Effector memory CD8-positive, alpha-beta T cell (primary cell): ENCODE data around the gene NCOR2.

Experiments
- ATAC-seq: fragments of 150-1000 bp; cut with Tn5 transposase; replicated peaks from 2 replicates; pipeline ENCODE4 v1.10.0; 2021; ENCODE audit warnings: mild to moderate bottlenecking, moderate library complexity
- DNase-seq, 3 experiments: peaks; one replicate each; pipeline ENCODE4 v3.0.0; 2021
- H3K27ac Mint-ChIP-seq, 2 donors: one replicate each; pipeline ENCODE4 v1.8.0; 2022; ENCODE audit warnings: mild to moderate bottlenecking in 2 of 2, mixed read lengths in 2 of 2, moderate library complexity in 2 of 2
- H3K27me3 Mint-ChIP-seq, 2 donors: one replicate each; pipeline ENCODE4 v1.8.0; 2022; ENCODE audit warnings: mixed read lengths in 2 of 2
- H3K36me3 Mint-ChIP-seq: one replicate; pipeline ENCODE4 v1.8.0; 2022; ENCODE audit warnings: mild to moderate bottlenecking, moderate library complexity, mixed read lengths; ENCODE audit not compliant: insufficient read depth
- H3K4me1 Mint-ChIP-seq, 2 donors: one replicate each; pipeline ENCODE4 v1.8.0; 2022; ENCODE audit warnings: low read depth in 2 of 2, mixed read lengths in 2 of 2
- H3K4me3 Mint-ChIP-seq, 2 donors: one replicate each; pipeline ENCODE4 v1.8.0; 2022; ENCODE audit warnings: mild to moderate bottlenecking in 2 of 2, mixed read lengths in 2 of 2, moderate library complexity in 2 of 2
- H3K9me3 Mint-ChIP-seq, 2 donors: one replicate each; pipeline ENCODE4 v1.8.0; 2022; ENCODE audit warnings: mixed read lengths in 2 of 2

NCOR2 gene

DNA sequence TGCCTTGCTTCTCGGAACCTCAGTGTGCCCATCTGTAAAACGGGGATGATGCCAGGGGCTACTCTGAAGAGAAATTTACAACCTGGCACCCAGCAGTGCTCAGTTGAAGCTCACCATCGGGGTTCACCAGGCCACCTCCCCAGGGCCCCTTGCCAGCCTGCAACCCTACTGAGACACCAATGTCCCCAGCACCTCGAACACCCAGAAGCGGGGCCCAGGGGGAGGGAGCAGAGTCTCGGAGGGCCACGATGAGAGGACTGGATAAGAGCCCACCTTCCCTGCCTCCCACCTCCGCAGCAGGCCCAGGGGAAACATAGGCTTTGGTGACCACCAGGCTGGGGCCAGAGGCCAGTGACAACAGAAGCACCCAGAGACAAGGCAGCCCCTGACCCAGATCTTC, 22.4 kb downstream of the NCOR2 start:
- Mint-ChIP-seq H3K27me3 (no peaks in the 10 kb centered on the region), H3K9me3 (no peaks in the 10 kb centered on the region), H3K4me1 (peaks cover 32 to 36% of the 10 kb centered on the region in 2 donors), H3K4me3 (peak overlapping the region; percentile 53 to 60), H3K27ac (peak overlapping the region; percentile 68 to 86), H3K36me3 (peaks cover 7% of the 10 kb centered on the region)
- DNase-seq: no peak
- ATAC-seq: no peak

DNA sequence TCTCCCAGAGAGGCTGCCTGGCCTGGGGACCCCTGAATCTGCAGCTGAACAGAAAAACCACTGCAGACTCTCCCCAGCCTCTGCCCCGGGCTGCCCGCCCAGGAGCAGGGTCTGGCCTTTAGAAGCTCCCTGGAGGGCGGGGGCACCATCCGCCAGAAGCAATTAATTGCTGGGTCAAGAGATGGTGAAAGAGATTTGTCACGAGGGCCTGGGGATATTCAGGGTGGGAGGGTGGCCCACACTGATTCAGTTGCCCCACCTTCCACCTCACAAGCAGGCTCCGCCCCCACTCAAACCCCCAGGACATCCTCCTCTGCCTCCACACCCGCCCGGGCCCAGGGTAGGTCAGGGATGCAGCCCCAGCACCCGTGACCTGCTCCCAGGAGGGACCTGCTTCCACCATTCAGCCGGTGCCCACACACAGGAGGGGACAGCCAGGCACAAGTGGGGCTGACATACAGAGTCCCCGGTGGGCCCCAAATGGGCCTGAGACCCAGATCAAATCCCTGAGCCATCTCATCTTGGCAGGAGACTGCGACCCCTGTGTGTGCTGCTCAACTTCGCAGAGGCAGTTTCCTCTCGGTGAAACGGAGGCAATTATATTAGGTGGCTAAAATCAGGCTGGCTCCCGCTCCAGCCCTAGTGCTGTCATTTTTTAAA, 23.0 kb downstream of the NCOR2 start:
- H3K4me1 Mint-ChIP-seq: peaks cover 33 to 40% of the 10 kb centered on the region in 2 donors
- no peaks in the 10 kb centered on the region for H3K9me3 Mint-ChIP-seq
- DNase-seq (no peak), ATAC-seq (no peak)
- no peaks in the 10 kb centered on the region for H3K27me3 Mint-ChIP-seq
- peak overlapping the region; percentile 52 to 86 for H3K27ac Mint-ChIP-seq
- peak overlapping the region; percentile 23 to 53 for H3K4me3 Mint-ChIP-seq
- H3K36me3 Mint-ChIP-seq: peaks cover 7% of the 10 kb centered on the region

DNA sequence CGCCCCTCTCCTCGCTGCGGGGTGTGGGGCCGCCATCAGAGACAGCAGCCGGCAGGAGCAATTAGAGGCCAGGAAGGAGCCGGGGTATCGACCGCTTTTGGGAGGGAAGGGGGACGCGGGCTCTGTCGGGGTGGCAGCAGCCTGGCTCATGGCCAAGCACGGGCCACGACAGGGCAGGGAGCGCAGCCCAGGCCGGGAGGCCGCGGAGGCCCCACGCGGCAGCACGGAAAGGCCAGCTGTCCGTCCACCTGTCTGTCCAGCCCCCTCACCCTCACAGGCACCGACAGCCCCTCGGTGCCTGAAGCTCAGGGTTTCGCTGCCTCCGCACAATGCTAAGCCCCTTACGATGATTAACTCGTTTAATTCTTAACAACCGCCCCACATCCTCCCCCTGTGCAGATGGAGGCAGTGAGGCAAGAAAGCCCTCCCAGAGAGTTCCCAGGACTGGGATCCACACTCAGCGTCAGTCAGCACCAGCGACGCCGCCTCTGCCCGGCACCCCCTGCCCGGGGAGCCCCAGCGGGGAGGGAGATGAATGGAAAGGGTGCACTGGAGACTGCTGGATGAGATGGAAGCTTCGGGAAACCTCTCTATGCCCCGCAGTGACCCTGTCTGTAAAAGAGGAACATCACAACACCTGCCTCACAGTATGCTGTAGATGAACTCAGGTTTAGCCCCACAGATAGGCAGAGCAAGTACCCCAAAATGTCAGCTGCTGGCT, 23.7 kb downstream of the NCOR2 start:
- ATAC-seq (no peak), DNase-seq (no peak)
- H3K27me3 Mint-ChIP-seq: no peaks in the 10 kb centered on the region
- H3K27ac Mint-ChIP-seq: peak overlapping the region; percentile 86 to 87
- H3K4me1 Mint-ChIP-seq: peaks cover 34 to 42% of the 10 kb centered on the region in 2 donors
- H3K9me3 Mint-ChIP-seq: no peaks in the 10 kb centered on the region
- peaks cover 2% of the 10 kb centered on the region for H3K36me3 Mint-ChIP-seq
- H3K4me3 Mint-ChIP-seq: peak overlapping the region in 1 of 2 donors; percentile 49

DNA sequence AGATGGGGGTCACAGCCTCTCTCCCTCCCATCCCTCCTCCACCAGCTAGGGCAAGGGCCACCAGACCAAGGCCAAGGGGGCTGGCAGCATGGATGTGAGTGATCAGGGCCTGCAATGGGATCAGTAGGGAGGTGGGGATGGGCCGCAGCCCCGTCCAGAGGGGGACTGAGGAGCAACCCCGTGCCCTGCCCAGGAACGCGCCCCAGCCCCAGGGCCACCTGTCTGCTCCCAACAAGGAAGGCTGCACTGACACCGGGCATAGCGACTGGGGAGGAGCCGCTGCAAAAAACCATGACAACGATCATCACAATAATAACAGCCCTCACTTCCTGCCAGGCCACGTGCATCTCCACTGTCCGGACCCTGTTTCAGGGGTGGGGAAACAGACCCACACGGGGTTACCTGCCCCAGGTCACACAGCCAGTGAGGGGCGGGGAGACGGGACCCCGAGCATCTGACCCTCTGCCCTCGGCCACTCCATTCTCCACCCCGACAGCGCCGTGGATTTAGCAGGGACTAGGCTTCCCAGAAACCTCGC, 24.3 kb downstream of the NCOR2 start:
- H3K27ac Mint-ChIP-seq: peak overlapping the region; percentile 15 to 87
- H3K36me3 Mint-ChIP-seq: peaks cover 3% of the 10 kb centered on the region
- peak overlapping the region in 1 of 2 donors; percentile 49 for H3K4me3 Mint-ChIP-seq
- no peaks in the 10 kb centered on the region for H3K9me3 Mint-ChIP-seq
- peaks cover 40 to 45% of the 10 kb centered on the region in 2 donors for H3K4me1 Mint-ChIP-seq
- ATAC-seq (peak; percentile 61), DNase-seq (peak; percentile 10 to 19 (median 13))
- no peaks in the 10 kb centered on the region for H3K27me3 Mint-ChIP-seq

DNA sequence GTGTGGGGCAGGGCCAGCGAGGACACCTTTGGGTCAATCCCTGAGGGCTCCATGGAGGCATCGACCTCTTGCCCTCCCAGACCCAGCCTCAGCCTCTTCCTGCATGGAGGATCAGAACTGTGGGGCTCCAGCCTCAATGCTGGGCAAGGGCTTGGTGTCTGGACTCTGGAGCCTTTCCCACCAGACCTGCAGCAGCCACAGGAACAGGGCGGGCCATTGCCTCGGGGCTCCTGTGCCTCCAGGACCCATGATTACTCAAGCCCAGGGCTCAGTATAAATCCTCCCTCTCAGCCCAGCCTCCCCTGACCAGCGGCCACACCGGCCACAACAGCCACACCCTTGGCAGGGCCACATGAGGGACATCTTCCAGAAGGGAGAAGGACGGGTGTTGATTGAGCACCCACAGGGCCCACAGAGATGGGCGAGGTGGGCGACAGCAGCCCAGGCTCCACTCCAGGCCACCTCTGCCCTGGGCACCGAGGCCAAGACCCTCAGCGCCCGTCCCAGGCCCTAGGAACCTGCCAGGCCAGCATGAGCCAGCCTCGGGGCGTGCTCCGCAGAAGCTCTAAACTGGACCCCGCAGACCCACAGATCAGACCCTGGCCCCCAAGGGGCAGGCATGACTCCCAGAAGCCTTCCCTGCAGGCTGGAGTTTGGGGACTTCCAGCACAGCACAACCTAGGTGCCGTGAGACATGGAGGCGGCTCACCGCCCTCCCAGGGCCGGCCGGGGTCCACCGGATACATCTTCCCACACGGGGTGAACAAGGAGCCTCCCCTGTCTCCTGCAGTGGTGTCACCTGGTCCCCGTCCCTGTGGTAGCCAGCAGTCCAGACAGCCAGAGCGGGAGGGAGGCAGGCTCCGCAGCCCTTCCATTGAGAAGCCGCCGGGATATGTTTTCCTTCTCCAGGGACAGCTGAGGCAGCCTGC, 25.1 kb downstream of the NCOR2 start:
- DNase-seq: no peak
- Mint-ChIP-seq H3K27ac (no peak overlapping the region), H3K4me1 (peaks cover 41 to 44% of the 10 kb centered on the region in 2 donors), H3K4me3 (no peak overlapping the region), H3K36me3 (peaks cover 3% of the 10 kb centered on the region), H3K9me3 (no peaks in the 10 kb centered on the region), H3K27me3 (no peaks in the 10 kb centered on the region)
- no peak for ATAC-seq

DNA sequence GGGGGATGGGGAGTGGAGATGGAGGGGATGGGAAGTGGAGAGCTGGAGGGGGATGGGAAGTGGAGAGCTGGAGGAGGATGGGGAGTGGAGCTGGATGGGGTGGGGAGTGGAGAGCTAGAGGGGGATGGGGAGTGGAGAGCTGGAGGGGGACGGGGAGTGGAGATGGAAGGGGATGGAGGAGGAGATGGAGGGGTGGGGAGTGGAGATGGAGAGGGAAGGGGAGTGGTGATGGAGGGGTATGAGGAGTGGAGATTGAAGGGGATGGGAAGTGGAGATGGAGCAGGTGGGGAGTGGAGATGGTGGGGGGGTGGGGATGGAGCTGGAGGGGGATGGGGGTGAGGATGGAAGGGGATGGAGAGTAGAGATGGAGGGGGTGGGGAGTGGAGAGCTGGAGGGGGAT, 26.1 kb downstream of the NCOR2 start:
- no peak for ATAC-seq
- no peak overlapping the region for H3K4me3 Mint-ChIP-seq
- no peaks in the 10 kb centered on the region for H3K27me3 Mint-ChIP-seq
- H3K9me3 Mint-ChIP-seq: no peaks in the 10 kb centered on the region
- H3K27ac Mint-ChIP-seq: no peak overlapping the region
- DNase-seq: no peak
- H3K36me3 Mint-ChIP-seq: peaks cover 3% of the 10 kb centered on the region
- peaks cover 36 to 37% of the 10 kb centered on the region in 2 donors for H3K4me1 Mint-ChIP-seq

DNA sequence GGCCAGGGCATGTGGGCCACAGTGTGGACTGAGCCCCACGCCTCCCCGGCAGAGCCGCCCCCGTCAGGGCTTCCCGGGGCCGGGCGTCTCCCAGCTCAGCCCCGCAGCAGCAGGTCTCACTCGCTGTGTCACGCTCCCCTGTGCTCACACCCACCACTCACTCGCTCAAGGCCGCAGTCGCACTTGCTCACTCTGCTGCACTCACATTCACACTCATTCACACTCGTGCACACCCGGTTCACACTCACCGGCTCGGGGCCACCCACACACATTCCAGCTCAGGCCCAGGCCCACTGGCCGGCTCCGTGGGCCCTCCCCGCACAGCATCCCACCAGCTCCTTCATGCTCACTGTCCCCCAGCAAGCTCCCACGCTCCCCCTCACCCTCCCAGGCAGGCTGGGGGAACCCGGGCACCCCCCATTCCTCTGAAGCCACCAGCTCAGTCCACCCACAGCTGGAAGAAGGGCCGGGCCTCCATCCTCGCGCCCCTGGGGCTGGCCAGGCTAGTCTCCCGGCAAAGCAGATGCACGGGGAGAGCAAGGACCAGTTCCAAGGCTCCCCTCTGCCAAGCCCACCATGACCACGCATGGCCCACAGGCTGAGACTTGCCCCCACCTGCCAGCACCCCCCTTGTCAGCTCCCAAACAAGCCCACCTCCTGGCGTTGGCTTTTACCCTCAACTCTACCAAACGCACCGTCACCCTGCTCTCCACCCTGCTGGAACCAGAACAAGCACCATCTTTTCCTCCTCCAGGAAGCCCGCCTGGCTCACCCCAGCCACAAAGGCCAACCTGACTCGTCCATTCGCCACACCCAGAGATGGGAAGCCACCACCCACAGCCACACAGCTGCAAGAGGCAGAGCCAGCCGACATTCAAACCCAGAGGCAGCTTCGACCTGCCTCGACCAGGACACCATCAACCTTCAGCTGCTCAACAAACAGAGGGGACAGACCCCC, 28.0 kb downstream of the NCOR2 start:
- H3K4me1 Mint-ChIP-seq: peaks cover 27 to 28% of the 10 kb centered on the region in 2 donors
- ATAC-seq (no peak), DNase-seq (no peak)
- no peaks in the 10 kb centered on the region for H3K9me3 Mint-ChIP-seq
- peak overlapping the region; percentile 18 to 43 for H3K4me3 Mint-ChIP-seq
- H3K36me3 Mint-ChIP-seq: peaks cover 3% of the 10 kb centered on the region
- H3K27me3 Mint-ChIP-seq: no peaks in the 10 kb centered on the region
- peak overlapping the region; percentile 83 to 88 for H3K27ac Mint-ChIP-seq

DNA sequence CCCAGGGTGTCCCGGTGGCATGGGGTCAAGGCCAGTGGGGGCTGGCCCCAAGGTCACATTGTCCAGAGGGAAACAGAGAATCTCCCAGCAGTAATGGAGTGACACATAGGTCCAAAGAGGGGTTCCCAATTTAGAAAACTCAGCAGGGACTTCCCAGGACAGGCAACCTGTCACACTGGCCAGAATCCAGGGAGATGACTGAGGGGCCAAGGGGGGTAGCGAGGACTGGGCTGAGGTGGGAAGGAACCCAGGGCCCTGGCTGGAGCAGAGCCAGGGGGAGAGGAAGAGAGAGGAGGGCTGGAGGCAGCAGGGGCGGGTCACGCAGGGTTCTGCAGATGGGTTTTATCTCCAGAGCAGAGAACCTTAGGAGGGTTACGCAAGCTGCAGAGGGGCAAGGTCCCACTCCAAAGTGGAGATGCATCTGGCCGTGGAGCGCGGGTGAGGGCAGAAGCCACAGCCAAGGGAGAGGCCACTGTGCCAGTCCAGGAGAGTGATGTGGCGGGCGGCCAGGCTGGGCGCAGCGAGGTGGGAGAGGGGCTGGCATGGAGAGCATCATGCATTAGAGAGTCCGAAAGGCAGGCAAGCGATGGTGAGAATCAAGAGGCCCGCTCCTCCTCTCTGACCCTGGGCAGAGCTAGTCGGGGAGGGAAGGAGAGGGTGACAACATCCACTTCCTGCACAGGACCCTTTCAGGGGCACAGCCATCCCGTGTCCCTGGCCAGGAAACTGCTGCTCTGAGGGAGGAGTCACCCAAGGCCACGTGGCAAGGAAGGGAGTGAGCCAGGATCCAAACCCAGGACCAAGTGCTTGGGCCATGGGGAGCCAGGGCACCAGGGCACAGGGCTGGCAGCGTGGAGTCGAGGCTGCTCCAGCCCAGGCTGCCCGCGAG, 29.0 kb downstream of the NCOR2 start:
- Mint-ChIP-seq H3K36me3 (peaks cover 3% of the 10 kb centered on the region), H3K27me3 (no peaks in the 10 kb centered on the region), H3K4me1 (peaks cover 26 to 27% of the 10 kb centered on the region in 2 donors), H3K4me3 (no peak overlapping the region), H3K9me3 (no peaks in the 10 kb centered on the region), H3K27ac (peak overlapping the region; percentile 81 to 83)
- DNase-seq (no peak), ATAC-seq (no peak)

DNA sequence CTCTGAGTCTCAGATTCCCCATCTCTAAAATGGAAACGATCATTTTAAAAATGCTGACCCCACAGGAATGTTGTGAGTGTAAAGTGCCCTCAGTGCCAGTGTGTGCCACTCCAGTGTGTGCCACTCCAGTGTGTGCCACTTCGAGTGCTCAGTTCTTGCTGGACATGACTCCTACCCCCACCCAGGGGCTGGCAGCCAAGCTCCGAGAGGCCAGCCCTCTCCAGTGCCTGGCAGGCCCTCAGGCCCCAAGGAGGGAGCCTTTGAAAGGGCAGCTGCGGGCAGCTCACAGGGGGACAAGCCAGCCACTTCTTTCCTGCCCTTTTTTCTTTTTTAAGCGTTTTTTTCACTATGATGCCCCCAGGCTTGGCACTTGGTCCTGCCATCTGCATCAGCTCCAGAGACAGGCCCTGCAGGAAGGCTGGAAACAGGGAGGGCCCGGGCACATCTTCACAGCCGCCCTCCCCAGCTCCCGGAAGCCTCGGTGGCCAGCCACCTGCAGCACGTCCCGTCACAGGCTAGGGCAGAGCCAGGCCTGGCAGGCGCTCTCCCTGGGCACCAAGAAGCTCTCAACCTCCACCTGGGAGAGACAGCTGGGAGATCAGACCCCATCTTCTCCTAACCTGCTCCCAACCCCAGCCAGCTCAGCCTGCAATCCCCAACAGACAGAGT, 29.8 kb downstream of the NCOR2 start:
- no peaks in the 10 kb centered on the region for H3K9me3 Mint-ChIP-seq
- ATAC-seq (no peak), DNase-seq (no peak)
- H3K27me3 Mint-ChIP-seq: no peaks in the 10 kb centered on the region
- peaks cover 21 to 27% of the 10 kb centered on the region in 2 donors for H3K4me1 Mint-ChIP-seq
- H3K36me3 Mint-ChIP-seq: peaks cover 3% of the 10 kb centered on the region
- H3K4me3 Mint-ChIP-seq: no peak overlapping the region
- H3K27ac Mint-ChIP-seq: peak overlapping the region in 1 of 2 donors; percentile 81

DNA sequence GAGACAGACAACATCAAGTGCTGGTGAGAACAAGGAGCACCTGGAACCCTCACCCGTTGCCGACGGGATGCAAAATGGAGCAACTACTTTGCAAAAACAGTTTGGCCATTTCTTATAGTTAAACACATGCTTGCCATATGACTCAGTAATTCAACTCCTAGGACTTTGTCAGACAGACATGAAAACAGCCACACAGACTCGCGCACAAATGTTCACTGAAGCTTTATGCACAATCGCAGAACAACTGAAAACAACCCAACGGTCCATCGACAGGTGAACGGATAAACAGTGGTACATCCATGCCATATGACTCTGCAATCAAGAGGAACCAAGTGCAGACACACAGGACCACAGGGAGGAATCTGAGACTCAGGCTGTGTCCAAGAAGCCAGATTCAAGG, 30.8 kb downstream of the NCOR2 start:
- Mint-ChIP-seq H3K36me3 (peaks cover 3% of the 10 kb centered on the region), H3K4me1 (peaks cover 21 to 27% of the 10 kb centered on the region in 2 donors), H3K27me3 (no peaks in the 10 kb centered on the region), H3K9me3 (no peaks in the 10 kb centered on the region), H3K4me3 (no peak overlapping the region), H3K27ac (no peak overlapping the region)
- ATAC-seq: no peak
- no peak for DNase-seq
